ENCODE results near the gene DYNC1H1. TPM values are rescaled to one million over a fixed set of nuclear protein-coding genes. Genes with fewer than 3 reads are reported as not detected.

DYNC1H1 gene
- total RNA-seq, 2 experiments from 2014 or later, result 291 to 301 TPM

- CTCF ChIA-PET, result interaction anchor here (0.7 to 2.8 kb wide), 6 partner anchors 10 to 259 kb away, joined by 3 to 13 read pairs (median 4); no protein-coding TSS in a partner anchor
- TF ChIP-seq CTCF (IDR thresholded peaks at IDR 0.05), result no peak
- POLR2A ChIA-PET, result interaction anchor here (0.6 to 2.0 kb wide), 10 partner anchors 15 to 349 kb away, joined by 3 to 9 read pairs (median 4); no protein-coding TSS in a partner anchor
- H3K4me1 Mint-ChIP-seq (ENCODE audit: low read depth), result peaks cover 37% of the 10 kb centered on the region
- DNase-seq (no peak), ATAC-seq (no peak)
- H3K27me3 Mint-ChIP-seq, result no peaks in the 10 kb centered on the region
- intact Hi-C loops (cut with micrococcal nuclease), result loop anchor here (2.0 kb wide), 1 partner anchor 351 kb away; no protein-coding TSS in a partner anchor
- H3K27ac Mint-ChIP-seq, result peak overlapping the region; percentile 87
- H3K4me3 Mint-ChIP-seq, result peak overlapping the region; percentile 89
- peaks cover 24% of the 10 kb centered on the region for H3K36me3 Mint-ChIP-seq (ENCODE audit: low read depth)
- no peaks in the 10 kb centered on the region for H3K9me3 Mint-ChIP-seq
Measured at GRCh38 chr14:101965770-101966722, 1.7 kb downstream of the DYNC1H1 start.

GRCh38 chr14:101966742-101967141, 2.4 kb downstream of the DYNC1H1 start:
- H3K27me3 Mint-ChIP-seq, result no peaks in the 10 kb centered on the region
- DNase-seq, result no peak
- peak overlapping the region; percentile 65 for H3K4me3 Mint-ChIP-seq
- TF ChIP-seq CTCF (IDR thresholded peaks at IDR 0.05), result no peak
- ATAC-seq, result no peak
- H3K9me3 Mint-ChIP-seq, result no peaks in the 10 kb centered on the region
- CTCF ChIA-PET, result interaction anchor here (2.8 kb wide), 2 partner anchors 130 to 260 kb away, joined by 12 to 13 read pairs; no protein-coding TSS in a partner anchor
- H3K36me3 Mint-ChIP-seq (ENCODE audit: low read depth), result peaks cover 24% of the 10 kb centered on the region
- POLR2A ChIA-PET, result interaction anchor here (0.6 kb wide), 1 partner anchor 204 kb away, joined by 3 read pairs; no protein-coding TSS in a partner anchor
- H3K27ac Mint-ChIP-seq, result peak overlapping the region; percentile 66
- peaks cover 34% of the 10 kb centered on the region for H3K4me1 Mint-ChIP-seq (ENCODE audit: low read depth)
- intact Hi-C loops (cut with micrococcal nuclease), result no loop called here

- intact Hi-C loops (cut with micrococcal nuclease), result no loop called here
- Mint-ChIP-seq H3K4me1 (ENCODE audit: low read depth) (peaks cover 48% of the 10 kb centered on the region), H3K27ac (peak overlapping the region; percentile 61)
Measured at GRCh38 chr14:101968186-101968585, 3.8 kb downstream of the DYNC1H1 start.

GRCh38 chr14:101969481-101969880, 5.1 kb downstream of the DYNC1H1 start:
- intact Hi-C loops (cut with micrococcal nuclease), result no loop called here
- ATAC-seq (no peak), DNase-seq (no peak)
- ChIA-PET CTCF (no interaction called here), POLR2A (interaction anchor here (0.7 to 0.9 kb wide), 2 partner anchors 21 to 243 kb away, joined by 3 read pairs; no protein-coding TSS in a partner anchor)
- no peaks in the 10 kb centered on the region for H3K9me3 Mint-ChIP-seq
- H3K27me3 Mint-ChIP-seq, result no peaks in the 10 kb centered on the region
- peak overlapping the region; percentile 57 for H3K27ac Mint-ChIP-seq
- TF ChIP-seq CTCF (IDR thresholded peaks at IDR 0.05), result no peak
- H3K4me3 Mint-ChIP-seq, result no peak overlapping the region
- H3K4me1 Mint-ChIP-seq (ENCODE audit: low read depth), result peaks cover 48% of the 10 kb centered on the region
- H3K36me3 Mint-ChIP-seq (ENCODE audit: low read depth), result peaks cover 24% of the 10 kb centered on the region

More at GRCh38 chr14:101968186-101968585, 3.8 kb downstream of the DYNC1H1 start:
- ATAC-seq (no peak), DNase-seq (no peak)
- no peaks in the 10 kb centered on the region for H3K9me3 Mint-ChIP-seq
- TF ChIP-seq CTCF (IDR thresholded peaks at IDR 0.05), result no peak
- no peak overlapping the region for H3K4me3 Mint-ChIP-seq
- POLR2A ChIA-PET, result interaction anchor here (0.7 to 1.3 kb wide), 2 partner anchors 128 to 197 kb away, joined by 4 read pairs; no protein-coding TSS in a partner anchor
- CTCF ChIA-PET, result interaction anchor here (0.6 to 2.8 kb wide), 3 partner anchors 128 to 535 kb away, joined by 3 to 13 read pairs (median 12); no protein-coding TSS in a partner anchor
- no peaks in the 10 kb centered on the region for H3K27me3 Mint-ChIP-seq
- peaks cover 24% of the 10 kb centered on the region for H3K36me3 Mint-ChIP-seq (ENCODE audit: low read depth)

All from activated CD8-positive, alpha-beta T cell treated with anti-CD3 and anti-CD28 coated beads for 36 hours (primary cell).